PC-9 (cell line): Measurements from ENCODE around the gene FBXL17. TPM values are rescaled to one million over a fixed set of nuclear protein-coding genes. Genes with fewer than 3 reads are reported as not detected.

Experiments used
- BruUV-seq: library from RNA; stranded (reverse); fragments of 400-500 nt; replicated peaks from 2 replicates; lab custom pipeline; 2021; lab: Mats Ljungman, UMichigan
- CTCF ChIA-PET: fragments of 300-600 bp; sonication (Branson Sonifier 250); formaldehyde crosslinking; loops from one replicate; lab custom pipeline; 2022; ENCODE audit warnings: antibody characterized with exemption; lab: Charles Lee
- POLR2A ChIA-PET: fragments of 300-600 bp; sonication (Branson Sonifier 250); formaldehyde crosslinking; loops from one replicate; lab custom pipeline; 2022; ENCODE audit warnings: antibody characterized with exemption; ENCODE audit not compliant: unreplicated experiment; lab: Charles Lee
- DNase-seq, 2 experiments: peaks; one replicate each; pipeline versions ENCODE4 v3.0.0 to v3.0.0-alpha.2; 2015 to 2022; ENCODE audit warnings: mixed read lengths in 1 of 2
- H2AFZ ChIP-seq: fragments of 200-600 bp; sonication (generic); 2 replicates; pipeline ENCODE4 v1.8.1; 2017; ENCODE audit warnings: antibody characterized with exemption
- H3F3A ChIP-seq: fragments of 200-600 bp; sonication (generic); 2 replicates; pipeline ENCODE4 v1.8.1; 2017; ENCODE audit warnings: antibody characterized with exemption, mild to moderate bottlenecking, low read depth; ENCODE audit not compliant: insufficient read depth
- H3K27ac ChIP-seq: fragments of 200-600 bp; sonication (generic); 2 replicates; pipeline ENCODE4 v1.6.1; 2016; ENCODE audit warnings: mixed run types
- H3K27me3 ChIP-seq: fragments of 200-600 bp; sonication (generic); 2 replicates; pipeline ENCODE4 v1.6.1; 2016; ENCODE audit warnings: low read depth, mixed run types; ENCODE audit not compliant: insufficient read depth
- H3K36me3 ChIP-seq: fragments of 200-600 bp; sonication (generic); 2 replicates; pipeline ENCODE4 v1.6.1; 2016; ENCODE audit warnings: low read depth, mixed run types
- H3K4me1 ChIP-seq: fragments of 200-600 bp; sonication (generic); replicated peaks from 2 replicates; pipeline ENCODE4 v1.6.1; 2016; ENCODE audit warnings: mixed run types; ENCODE audit not compliant: insufficient read depth
- H3K4me2 ChIP-seq: fragments of 200-600 bp; sonication (generic); 2 replicates; pipeline ENCODE4 v1.6.1; 2017; ENCODE audit warnings: mixed run types
- H3K4me3 ChIP-seq: fragments of 200-600 bp; sonication (generic); 2 replicates; pipeline ENCODE4 v1.6.1; 2016; ENCODE audit warnings: mixed run types
- H3K79me2 ChIP-seq: fragments of 200-600 bp; sonication (generic); 2 replicates; pipeline ENCODE4 v1.6.1; 2017; ENCODE audit warnings: low read depth, mixed run types
- H3K9me2 ChIP-seq: fragments of 200-600 bp; sonication (generic); 2 replicates; pipeline ENCODE4 v1.8.1; 2017; ENCODE audit warnings: mild to moderate bottlenecking; ENCODE audit not compliant: insufficient read depth
- H3K9me3 ChIP-seq: fragments of 200-600 bp; sonication (generic); 2 replicates; pipeline ENCODE4 v1.8.1; 2016; ENCODE audit warnings: low read depth; ENCODE audit not compliant: insufficient read depth
- H4K20me1 ChIP-seq: fragments of 200-600 bp; sonication (generic); 2 replicates; pipeline ENCODE4 v1.8.1; 2017; ENCODE audit not compliant: insufficient read depth
- EZH2 ChIP-seq: fragments of 200-600 bp; sonication (generic); IDR thresholded peaks from 2 replicates; pipeline ENCODE4 v1.8.0; 2017; ENCODE audit warnings: antibody characterized with exemption, low read depth
- intact Hi-C: fragments of 100-400 bp; cut with micrococcal nuclease; formaldehyde crosslinking; loops from one replicate; pipeline ENCODE4 v1.10.0; 2022; ENCODE audit not compliant: unreplicated experiment
- total RNA-seq: library from RNA; stranded (reverse); gene quantifications from 2 replicates; pipeline ENCODE4 v1.2.3, GENCODE V29; 2021
- TF ChIP-seq, protein P1 (sequence below): fragments of 200-600 bp; sonication (generic); conservative IDR thresholded peaks from 2 replicates; pipeline ENCODE4 v1.6.1; 2017; ENCODE audit warnings: mixed run types, antibody characterized with exemption, mild to moderate bottlenecking, moderate library complexity

The FBXL17 gene
- total RNA-seq, 1 experiment from 2014 or later, result 19.5 TPM

GRCh38 chr5:108144332-108144731, 237.6 kb downstream of the FBXL17 start:
- no peak overlapping the region for H3K4me3 ChIP-seq
- no peaks in the 10 kb centered on the region for H3K27me3 ChIP-seq
- no peak overlapping the region for H2AFZ ChIP-seq
- no peaks in the 10 kb centered on the region for H4K20me1 ChIP-seq
- H3K79me2 ChIP-seq, result no peaks in the 10 kb centered on the region
- DNase-seq, result no peak
- no peaks in the 10 kb centered on the region for H3K9me3 ChIP-seq
- no TSS peak for BruUV-seq
- no peaks in the 10 kb centered on the region for H3F3A ChIP-seq
- ChIA-PET POLR2A (no interaction called here), CTCF (no interaction called here)
- H3K9me2 ChIP-seq, result no peaks in the 10 kb centered on the region
- H3K4me1 ChIP-seq, result no peaks in the 10 kb centered on the region
- TF ChIP-seq, protein P1, sequence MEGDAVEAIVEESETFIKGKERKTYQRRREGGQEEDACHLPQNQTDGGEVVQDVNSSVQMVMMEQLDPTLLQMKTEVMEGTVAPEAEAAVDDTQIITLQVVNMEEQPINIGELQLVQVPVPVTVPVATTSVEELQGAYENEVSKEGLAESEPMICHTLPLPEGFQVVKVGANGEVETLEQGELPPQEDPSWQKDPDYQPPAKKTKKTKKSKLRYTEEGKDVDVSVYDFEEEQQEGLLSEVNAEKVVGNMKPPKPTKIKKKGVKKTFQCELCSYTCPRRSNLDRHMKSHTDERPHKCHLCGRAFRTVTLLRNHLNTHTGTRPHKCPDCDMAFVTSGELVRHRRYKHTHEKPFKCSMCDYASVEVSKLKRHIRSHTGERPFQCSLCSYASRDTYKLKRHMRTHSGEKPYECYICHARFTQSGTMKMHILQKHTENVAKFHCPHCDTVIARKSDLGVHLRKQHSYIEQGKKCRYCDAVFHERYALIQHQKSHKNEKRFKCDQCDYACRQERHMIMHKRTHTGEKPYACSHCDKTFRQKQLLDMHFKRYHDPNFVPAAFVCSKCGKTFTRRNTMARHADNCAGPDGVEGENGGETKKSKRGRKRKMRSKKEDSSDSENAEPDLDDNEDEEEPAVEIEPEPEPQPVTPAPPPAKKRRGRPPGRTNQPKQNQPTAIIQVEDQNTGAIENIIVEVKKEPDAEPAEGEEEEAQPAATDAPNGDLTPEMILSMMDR, result no peak
- no peak for TF ChIP-seq EZH2
- intact Hi-C loops, result no loop called here
- no peak overlapping the region for H3K4me2 ChIP-seq
- no peak overlapping the region for H3K27ac ChIP-seq
- no peaks in the 10 kb centered on the region for H3K36me3 ChIP-seq

- ChIA-PET POLR2A (no interaction called here), CTCF (no interaction called here)
- intact Hi-C loops, result no loop called here
- H3K4me2 ChIP-seq, result no peak overlapping the region
- DNase-seq, result no peak
- H3K27ac ChIP-seq, result no peak overlapping the region
- H4K20me1 ChIP-seq, result no peaks in the 10 kb centered on the region
- H3K27me3 ChIP-seq, result no peaks in the 10 kb centered on the region
- H3K79me2 ChIP-seq, result no peaks in the 10 kb centered on the region
- no peak overlapping the region for H2AFZ ChIP-seq
- H3K9me3 ChIP-seq, result no peaks in the 10 kb centered on the region
- no peaks in the 10 kb centered on the region for H3K4me1 ChIP-seq
- no peaks in the 10 kb centered on the region for H3F3A ChIP-seq
- no peaks in the 10 kb centered on the region for H3K36me3 ChIP-seq
- no TSS peak for BruUV-seq
- H3K9me2 ChIP-seq, result no peaks in the 10 kb centered on the region
- TF ChIP-seq EZH2, result no peak
- TF ChIP-seq, protein P1, result no peak
- H3K4me3 ChIP-seq, result no peak overlapping the region
These were observed 238.3 kb downstream of the FBXL17 start for GRCh38 chr5:108143581-108143980.

- no peaks in the 10 kb centered on the region for H4K20me1 ChIP-seq
- no peaks in the 10 kb centered on the region for H3F3A ChIP-seq
- no peaks in the 10 kb centered on the region for H3K9me3 ChIP-seq
- DNase-seq, result no peak
- no peaks in the 10 kb centered on the region for H3K36me3 ChIP-seq
- H3K27ac ChIP-seq, result no peak overlapping the region
- no peaks in the 10 kb centered on the region for H3K27me3 ChIP-seq
- ChIA-PET POLR2A (no interaction called here), CTCF (no interaction called here)
- intact Hi-C loops, result no loop called here
- no TSS peak for BruUV-seq
- no peak for TF ChIP-seq EZH2
- TF ChIP-seq, protein P1, result no peak
- H3K4me2 ChIP-seq, result no peak overlapping the region
- H3K4me3 ChIP-seq, result no peak overlapping the region
- H2AFZ ChIP-seq, result no peak overlapping the region
- no peaks in the 10 kb centered on the region for H3K4me1 ChIP-seq
- H3K9me2 ChIP-seq, result no peaks in the 10 kb centered on the region
- no peaks in the 10 kb centered on the region for H3K79me2 ChIP-seq
These were observed 240.2 kb downstream of the FBXL17 start for GRCh38 chr5:108141676-108142075.
